HCT116 (cell line): ENCODE data around the gene GDAP2.

ENCODE experiments used
- ATF3 ChIP-seq: IDR thresholded peaks from 2 replicates; pipeline ENCODE4 v1.6.1; 2012
- CTCF ChIP-seq, 3 experiments: fragments of 200-600 bp in 1 of 3; sonication (generic) in 1 of 3; IDR thresholded peaks in 2 of 3; conservative IDR thresholded peaks in 1 of 3; 2 replicates each; pipeline ENCODE4 v1.5.1; 2012 to 2017; ENCODE audit warnings: low read depth in 2 of 3, low read length in 2 of 3, antibody characterized with exemption in 1 of 3, borderline replicate concordance in 1 of 3, control low read depth in 1 of 3, mild to moderate bottlenecking in 1 of 3, mixed read lengths in 1 of 3, mixed run types in 1 of 3, moderate library complexity in 1 of 3; ENCODE audit not compliant: insufficient read depth in 1 of 3
- ELF1 ChIP-seq: IDR thresholded peaks from 2 replicates; pipeline ENCODE4 v1.6.1; 2012; ENCODE audit warnings: low read depth, borderline replicate concordance
- EZH2 ChIP-seq: fragments of 200-600 bp; sonication (generic); IDR thresholded peaks from 2 replicates; pipeline ENCODE4 v1.6.1; 2017; ENCODE audit warnings: antibody characterized with exemption, mixed run types
- POLR2A ChIP-seq: IDR thresholded peaks from 2 replicates; pipeline ENCODE4 v1.7.0; 2011; ENCODE audit warnings: borderline replicate concordance; ENCODE audit not compliant: insufficient read depth, insufficient read length; ENCODE audit errors: extremely low read depth
- POLR2AphosphoS5 ChIP-seq: IDR thresholded peaks from 2 replicates; pipeline ENCODE4 v1.6.1; 2011; ENCODE audit warnings: mild to moderate bottlenecking, low read depth, low read length, moderate library complexity
- RAD21 ChIP-seq: IDR thresholded peaks from 2 replicates; pipeline ENCODE4 v1.6.1; 2012; ENCODE audit warnings: low read depth, mild to moderate bottlenecking
- REST ChIP-seq: IDR thresholded peaks from 2 replicates; pipeline ENCODE4 v1.6.1; 2012; ENCODE audit warnings: low read depth
- SIN3A ChIP-seq: IDR thresholded peaks from 2 replicates; pipeline ENCODE4 v1.6.1; 2012; ENCODE audit warnings: low read depth
- SP1 ChIP-seq: IDR thresholded peaks from 2 replicates; pipeline ENCODE4 v1.6.1; 2012; ENCODE audit warnings: low read depth
- TCF7L2 ChIP-seq: IDR thresholded peaks from 2 replicates; pipeline ENCODE4 v1.7.0; 2011; ENCODE audit warnings: borderline replicate concordance, inconsistent platforms; ENCODE audit not compliant: insufficient read depth, insufficient read length; ENCODE audit errors: extremely low read depth

- TF ChIP-seq ATF3, result no peak
- no peak for TF ChIP-seq TCF7L2
- TF ChIP-seq REST, result no peak
- no peak for TF ChIP-seq EZH2
- no peak for TF ChIP-seq CTCF (IDR thresholded peaks at IDR 0.05 in 2 of 3, conservative IDR thresholded peaks at IDR 0.05 in 1 of 3; ENCODE audit: borderline replicate concordance in 1 of 3, insufficient read depth in 1 of 3, low read depth in 2 of 3, low read length in 2 of 3)
- TF ChIP-seq RAD21, result no peak
- no peak for TF ChIP-seq POLR2A
- no peak for TF ChIP-seq SP1
- TF ChIP-seq POLR2AphosphoS5, result no peak
- no peak for TF ChIP-seq ELF1
- no peak for TF ChIP-seq SIN3A
These were observed 43.2 kb downstream of the GDAP2 start for GRCh38 chr1:117886101-117886795.
